B cell (primary cell): ENCODE data around the gene LARGE1. TPM values are rescaled to one million over a fixed set of nuclear protein-coding genes. Genes with fewer than 3 reads are reported as not detected.

Experiments
- ATAC-seq: fragments of 200-7000 bp; cut with Tn5 transposase; one replicate; pipeline ENCODE4 v1.10.0; 2021; ENCODE audit warnings: low read depth, mild to moderate bottlenecking, moderate number of reproducible peaks, moderate library complexity
- CTCF ChIA-PET: fragments of 350-600 bp; sonication (Branson Sonifier 250); formaldehyde crosslinking; loops from one replicate; lab custom pipeline; 2021; ENCODE audit warnings: antibody characterized with exemption, inconsistent platforms; lab: Charles Lee
- POLR2A ChIA-PET: fragments of 350-600 bp; sonication (Branson Sonifier 250); formaldehyde crosslinking; loops from one replicate; lab custom pipeline; 2021; ENCODE audit warnings: antibody characterized with exemption; lab: Charles Lee
- DNase-seq: peaks from one replicate; pipeline ENCODE4 v3.0.0; 2013
- H2AFZ ChIP-seq: 2 replicates; pipeline ENCODE4 v1.6.1; 2012; ENCODE audit warnings: mild to moderate bottlenecking, low read depth, low read length; ENCODE audit not compliant: insufficient read depth, poor library complexity, severe bottlenecking
- H3K27ac ChIP-seq, 2 donors: 1 replicate in 1 of 2; 2 replicates in 1 of 2; pipeline ENCODE4 v1.5.1; 2012 to 2013; ENCODE audit warnings: low read length in 2 of 2, mild to moderate bottlenecking in 2 of 2, moderate library complexity in 1 of 2
- H3K27me3 ChIP-seq, 4 experiments: fragments of 200-600 bp in 1 of 4; sonication (generic) in 1 of 4; replicated peaks in 1 of 4; 1 replicate in 2 of 4; 2 replicates in 2 of 4; pipeline versions ENCODE4 v1.6.1 to v1.7.0; 2013 to 2016; ENCODE audit warnings: low read length in 3 of 4, mild to moderate bottlenecking in 2 of 4, mixed read lengths in 1 of 4, moderate library complexity in 1 of 4; ENCODE audit not compliant: insufficient read depth in 4 of 4, control insufficient read depth in 3 of 4; ENCODE audit errors: control extremely low read depth in 1 of 4
- H3K36me3 ChIP-seq, 2 experiments: replicated peaks in 1 of 2; 1 replicate in 1 of 2; 2 replicates in 1 of 2; pipeline versions ENCODE4 v1.6.1 to v1.7.1; 2013; ENCODE audit warnings: low read length in 1 of 2; ENCODE audit not compliant: insufficient read depth in 2 of 2, control insufficient read depth in 1 of 2; ENCODE audit errors: control extremely low read depth in 1 of 2, extremely low read depth in 1 of 2
- H3K4me1 ChIP-seq, 2 donors: fragments of 200-600 bp in 1 of 2; sonication (generic) in 1 of 2; 1 replicate in 1 of 2; 2 replicates in 1 of 2; pipeline versions ENCODE4 v1.5.1 to v1.6.1; 2013 to 2017; ENCODE audit warnings: low read length in 2 of 2; ENCODE audit not compliant: control insufficient read depth in 2 of 2, insufficient read depth in 2 of 2
- H3K4me2 ChIP-seq: replicated peaks from 2 replicates; pipeline ENCODE3; 2012; ENCODE audit warnings: mild to moderate bottlenecking, low read depth, low read length; ENCODE audit not compliant: poor library complexity, severe bottlenecking
- H3K4me3 ChIP-seq, 5 experiments: fragments of 200-600 bp in 1 of 5; sonication (generic) in 1 of 5; 1 replicate in 3 of 5; 2 replicates in 2 of 5; pipeline versions ENCODE4 v1.5.1 to v1.7.0; 2011 to 2016; ENCODE audit warnings: low read length in 4 of 5, mild to moderate bottlenecking in 4 of 5, low read depth in 2 of 5, control low read depth in 1 of 5, moderate library complexity in 1 of 5; ENCODE audit not compliant: insufficient read depth in 1 of 5; ENCODE audit errors: control extremely low read depth in 1 of 5, extremely low read depth in 1 of 5
- H3K79me2 ChIP-seq: fragments of 200-600 bp; sonication (generic); one replicate; pipeline ENCODE4 v1.6.0; 2016; ENCODE audit warnings: low read length; ENCODE audit not compliant: control insufficient read depth, insufficient read depth
- H3K9ac ChIP-seq: fragments of 200-600 bp; sonication (generic); 2 replicates; pipeline ENCODE4 v1.6.1; 2017; ENCODE audit warnings: mild to moderate bottlenecking, low read length, moderate library complexity
- H3K9me3 ChIP-seq, 3 donors: one replicate each; pipeline versions ENCODE4 v1.6.1 to v1.7.1; 2013; ENCODE audit warnings: low read length in 2 of 3; ENCODE audit not compliant: control insufficient read depth in 2 of 3, insufficient read depth in 1 of 3; ENCODE audit errors: control extremely low read depth in 1 of 3
- H4K20me1 ChIP-seq: 2 replicates; pipeline ENCODE4 v1.6.0; 2012; ENCODE audit warnings: mild to moderate bottlenecking, low read length; ENCODE audit not compliant: insufficient read depth, control insufficient read depth, poor library complexity, severe bottlenecking
- H3K27ac Mint-ChIP-seq: one replicate; pipeline ENCODE4 v1.8.0; 2021; ENCODE audit warnings: mixed read lengths
- H3K27me3 Mint-ChIP-seq: one replicate; pipeline ENCODE4 v1.8.0; 2021; ENCODE audit warnings: mixed read lengths
- H3K4me1 Mint-ChIP-seq: one replicate; pipeline ENCODE4 v1.8.0; 2021; ENCODE audit warnings: mixed read lengths
- H3K4me3 Mint-ChIP-seq: one replicate; pipeline ENCODE4 v1.8.0; 2021; ENCODE audit warnings: mixed read lengths
- H3K9me3 Mint-ChIP-seq: one replicate; pipeline ENCODE4 v1.8.0; 2022; ENCODE audit warnings: mixed read lengths; ENCODE audit not compliant: insufficient read depth
- CTCF ChIP-seq: fragments of 200-600 bp; IDR thresholded peaks from one replicate; pipeline ENCODE4 v1.8.0; 2022; ENCODE audit warnings: antibody characterized with exemption, mild to moderate bottlenecking
- EZH2 ChIP-seq: IDR thresholded peaks from 2 replicates; pipeline ENCODE4 v1.6.1; 2012; ENCODE audit warnings: borderline replicate concordance, low read depth, mild to moderate bottlenecking, moderate library complexity, low read length; ENCODE audit not compliant: insufficient read depth, poor library complexity, severe bottlenecking
- WGBS: methylation state at CpG from one replicate; pipeline ENCODE4 v1.1.5; 2013; ENCODE audit warnings: missing lambda C conversion rate; ENCODE audit not compliant: insufficient coverage; 5-methylcytosine and 5-hydroxymethylcytosine counted together
- intact Hi-C: fragments of 100-400 bp; cut with micrococcal nuclease; formaldehyde crosslinking; loops from one replicate; pipeline ENCODE4 v1.10.0; 2022
- polyA minus RNA-seq: library from RNA; depleted of rRNA, polyadenylated mRNA; stranded (reverse); fragments of >200 nt; gene quantifications from 2 replicates; pipeline ENCODE4 v1.2.3, GENCODE V29; 2012
- polyA plus RNA-seq: library from polyadenylated mRNA; depleted of rRNA; stranded (reverse); fragments of >200 nt; gene quantifications from 2 replicates; pipeline ENCODE4 v1.2.3, GENCODE V29; 2012
- total RNA-seq, 2 donors: library from RNA; stranded (reverse); fragments of 120-200 nt in 1 of 2; gene quantifications; 1 replicate in 1 of 2; 2 replicates in 1 of 2; pipeline versions ENCODE4 v1.2.3 to v1.2.4, GENCODE V29; 2013 to 2022

LARGE1 gene
- total RNA-seq (81.2 and 82.0 TPM in 2 replicates), polyA plus RNA-seq (20.7 and 41.6 TPM in 2 replicates), polyA minus RNA-seq (55.0 and 73.0 TPM in 2 replicates)
- 33.8 TPM for total RNA-seq (2013)

DNA sequence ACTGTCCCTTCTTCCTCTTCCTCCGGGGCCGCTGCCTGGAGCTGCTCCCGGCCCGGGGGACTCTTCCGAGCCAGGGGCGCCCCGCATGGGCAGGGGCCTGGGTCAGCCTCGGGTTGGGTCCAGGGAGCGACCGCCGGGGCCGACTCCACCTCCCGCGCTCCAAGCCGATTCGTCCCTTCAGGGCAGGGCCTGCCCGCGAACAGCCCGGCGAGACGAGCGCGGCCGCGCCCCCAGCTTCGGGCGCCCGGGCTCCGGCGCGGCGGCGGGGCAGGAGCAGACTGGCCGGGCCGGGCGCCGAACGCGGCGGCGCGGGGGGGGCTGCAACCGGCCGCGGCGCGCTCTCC lies at the start of gene LARGE1:
Gene LARGE1 (minus strand): TSS at position 280 of the 344 bp plus-strand sequence.
- WGBS = under 1% methylated on average over 47 of the region's 47 CpGs
- Mint-ChIP-seq H3K27ac (peak within 1 kb of the TSS; percentile 85), H3K4me1 (peaks cover 52% of the 10 kb centered on the region), H3K4me3 (peak within 1 kb of the TSS; percentile 96), H3K9me3 (no peaks in the 10 kb centered on the region), H3K27me3 (no peaks in the 10 kb centered on the region)
- DNase-seq (peak; percentile 58), ATAC-seq (peak; percentile 1)
- Histone ChIP-seq H3K4me1 (peaks cover 41 to 48% of the 10 kb centered on the region in 2 donors), H3K36me3 (no peaks in the 10 kb centered on the region), H3K9ac (peak within 1 kb of the TSS; percentile 82), H3K4me2 (peak within 1 kb of the TSS; percentile 100), H4K20me1 (peaks cover 34% of the 10 kb centered on the region), H3K27me3 (peaks cover 0 to 22% (median 3%) of the 10 kb centered on the region in 4 experiments), H3K79me2 (peaks cover 56% of the 10 kb centered on the region), H3K4me3 (peak within 1 kb of the TSS; percentile 34 to 89 (median 75)), H2AFZ (peak within 1 kb of the TSS; percentile 96), H3K9me3 (peaks cover 0 to 9% (median 5%) of the 10 kb centered on the region in 3 donors), H3K27ac (peak within 1 kb of the TSS in 1 of 2 donors; percentile 50)
- ChIA-PET POLR2A (interaction anchor here (0.7 to 1.0 kb wide), 2 partner anchors 10 to 400 kb away, joined by 3 to 9 read pairs; no protein-coding TSS in a partner anchor), CTCF (interaction anchor here (0.5 to 5.1 kb wide), 4 partner anchors 55 to 620 kb away, joined by 4 to 51 read pairs (median 12); no protein-coding TSS in a partner anchor)
- intact Hi-C loops = loop anchor here (2.0 kb wide), 1 partner anchor 23 kb away; no protein-coding TSS in a partner anchor
- TF ChIP-seq EZH2 (no peak), CTCF (no peak)

DNA sequence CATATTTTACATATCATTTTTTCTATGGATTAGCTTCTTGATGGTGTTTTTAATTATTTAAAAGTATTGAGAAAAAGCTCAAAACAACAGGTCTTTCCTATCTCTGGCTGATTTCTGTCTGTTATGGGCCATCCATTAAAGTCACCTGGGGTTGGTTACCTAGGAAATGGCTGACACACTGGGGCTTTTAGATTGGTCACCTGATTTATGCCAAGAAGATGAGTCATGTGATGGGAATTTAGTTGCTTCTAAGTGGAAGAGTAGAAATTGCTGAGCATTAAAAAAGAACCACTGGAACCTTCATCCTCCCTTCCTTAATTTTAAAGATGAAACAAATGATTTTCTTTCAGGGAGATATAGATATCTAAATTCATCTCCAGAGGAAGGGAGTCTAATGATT lies 48.8 kb upstream of the LARGE1 start:
- Mint-ChIP-seq H3K27me3 (peaks cover 36% of the 10 kb centered on the region), H3K27ac (no peak overlapping the region), H3K4me3 (no peak overlapping the region), H3K9me3 (no peaks in the 10 kb centered on the region), H3K4me1 (no peaks in the 10 kb centered on the region)
- no peaks in the 10 kb centered on the region for H3K4me1 ChIP-seq
- ChIA-PET CTCF (no interaction called here), POLR2A (no interaction called here)
- H3K9ac ChIP-seq = no peak overlapping the region
- intact Hi-C loops = no loop called here
- H3K4me2 ChIP-seq = no peak overlapping the region
- H3K4me3 ChIP-seq = no peak overlapping the region
- DNase-seq (no peak), ATAC-seq (no peak)
- no peaks in the 10 kb centered on the region for H3K36me3 ChIP-seq
- TF ChIP-seq CTCF (no peak), EZH2 (no peak)
- peaks cover 0 to 6% (median 0%) of the 10 kb centered on the region in 3 donors for H3K9me3 ChIP-seq
- H3K27me3 ChIP-seq = peaks cover 0 to 12% (median 3%) of the 10 kb centered on the region in 4 experiments
- H3K79me2 ChIP-seq = no peaks in the 10 kb centered on the region
- no peak overlapping the region for H2AFZ ChIP-seq
- no peaks in the 10 kb centered on the region for H4K20me1 ChIP-seq
- H3K27ac ChIP-seq = no peak overlapping the region
